GM18499 (cell line): ENCODE data around the gene LUZP2.
"Not testable (repeated sequence)": the region's sequence is repeated elsewhere in the genome, so short reads cannot be mapped to it uniquely, and the experiment has no call there.

ENCODE experiments used
- ATAC-seq: cut with Tn5 transposase; IDR thresholded peaks from one replicate; pipeline ENCODE4 v1.9.1; 2021; ENCODE audit warnings: moderate number of reproducible peaks; ENCODE audit not compliant: insufficient read depth, unreplicated experiment

The LUZP2 gene

DNA sequence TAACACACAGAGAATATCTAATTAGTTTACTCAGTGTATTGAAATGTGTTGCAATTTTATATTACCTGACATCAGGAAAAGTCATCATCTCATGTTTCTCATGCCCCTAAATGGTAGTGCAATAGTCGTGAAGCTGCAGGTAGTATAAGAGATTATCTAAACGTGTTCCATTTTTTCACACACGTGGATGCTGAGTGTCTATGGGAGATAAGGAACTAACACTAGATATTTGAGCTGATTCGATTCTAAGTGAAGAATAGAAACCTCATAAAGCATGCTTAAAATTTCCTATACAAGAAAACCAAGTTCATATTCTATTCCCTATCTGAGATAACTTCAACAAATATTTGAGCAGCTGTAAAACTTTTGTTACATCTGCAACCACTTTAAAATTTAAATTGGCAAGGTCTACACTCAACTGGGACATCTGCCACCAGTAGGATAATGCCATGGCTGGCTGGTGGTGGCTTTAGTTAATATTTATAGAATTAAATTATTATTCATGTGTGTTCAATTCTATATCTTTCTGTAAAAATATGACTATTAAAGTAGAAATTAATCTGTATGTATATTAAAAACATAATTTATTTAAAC, 388.8 kb downstream of the LUZP2 start:
- no peak for ATAC-seq

- no peak for ATAC-seq
Measured at GRCh38 chr11:24886880-24887619, 390.2 kb downstream of the LUZP2 start.

DNA sequence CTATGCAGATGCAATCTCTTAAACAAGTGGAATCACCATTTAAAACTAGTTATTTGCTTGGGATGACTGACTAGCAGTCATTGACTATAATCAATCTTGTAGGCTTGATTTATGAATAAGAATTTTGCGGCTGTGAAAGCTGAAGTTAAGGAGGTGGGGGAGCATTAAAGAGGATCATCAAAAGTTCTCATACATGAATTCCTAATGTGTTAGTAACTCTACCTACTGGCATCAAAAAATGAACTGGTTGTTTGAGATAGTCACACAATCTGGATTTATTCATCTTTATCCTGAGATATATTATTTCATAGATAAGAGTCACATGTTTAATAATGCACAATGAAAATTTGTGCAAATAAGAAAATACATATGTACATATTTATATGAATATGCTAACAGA, 393.6 kb downstream of the LUZP2 start:
- no peak for ATAC-seq

- not testable (repeated sequence) for ATAC-seq
Measured at GRCh38 chr11:24891845-24892492, 395.1 kb downstream of the LUZP2 start.

DNA sequence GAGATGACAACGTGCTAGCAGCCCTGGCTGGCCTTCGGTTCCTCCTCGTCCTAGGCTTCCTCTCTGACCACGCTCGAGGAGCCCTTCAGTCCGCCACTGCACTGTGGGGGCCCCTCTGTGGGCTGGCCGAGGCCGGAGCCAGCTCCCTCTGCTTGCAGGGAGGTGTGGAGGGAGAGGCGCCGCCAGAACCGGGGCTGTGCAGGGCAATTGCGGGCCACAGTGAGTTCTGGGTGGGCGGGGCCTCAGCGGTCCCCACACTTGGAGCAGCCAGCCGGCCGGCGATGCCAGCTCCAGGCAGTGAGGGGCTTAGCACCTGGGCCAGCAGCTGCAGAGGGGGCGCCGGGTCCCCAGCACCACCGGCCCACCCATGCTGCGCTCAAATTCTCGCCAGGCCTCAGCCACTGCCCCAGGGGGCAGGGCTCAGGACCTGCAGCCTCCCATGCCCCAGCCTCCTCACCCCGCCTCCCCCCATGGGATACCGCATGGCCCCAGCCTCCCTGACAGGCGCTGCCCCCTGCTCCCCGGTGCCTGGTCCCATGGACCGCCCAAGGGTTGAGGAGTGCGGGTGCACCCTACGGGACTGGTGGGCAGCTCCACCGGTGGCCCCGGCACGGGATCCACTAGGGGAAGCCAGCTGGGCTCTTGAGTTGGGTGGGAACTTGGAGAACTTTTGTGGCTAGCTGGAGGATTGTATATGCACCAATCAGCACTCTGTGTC, 399.4 kb downstream of the LUZP2 start:
- no peak for ATAC-seq

DNA sequence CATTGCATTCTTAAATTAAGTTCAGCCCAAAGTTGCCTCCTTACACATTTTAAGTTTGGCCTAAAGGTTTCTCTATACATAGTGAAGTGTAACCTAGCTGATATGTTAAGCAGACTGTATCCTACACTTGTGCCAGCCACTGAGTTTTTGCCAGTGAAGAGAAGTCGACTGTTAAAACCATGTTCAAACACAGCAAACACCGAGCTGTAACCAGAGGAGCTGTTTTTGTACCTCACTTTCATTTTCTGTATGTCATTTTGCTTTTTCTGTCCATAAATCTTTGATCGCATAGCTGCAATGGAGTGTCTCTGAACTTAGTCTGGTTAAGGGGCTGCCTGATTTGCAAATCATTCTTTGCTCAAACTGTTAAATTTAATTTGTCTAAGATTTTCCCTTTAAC, 403.7 kb downstream of the LUZP2 start:
- ATAC-seq = no peak

- ATAC-seq = no peak
Measured at GRCh38 chr11:24900960-24901549, 404.2 kb downstream of the LUZP2 start.

DNA sequence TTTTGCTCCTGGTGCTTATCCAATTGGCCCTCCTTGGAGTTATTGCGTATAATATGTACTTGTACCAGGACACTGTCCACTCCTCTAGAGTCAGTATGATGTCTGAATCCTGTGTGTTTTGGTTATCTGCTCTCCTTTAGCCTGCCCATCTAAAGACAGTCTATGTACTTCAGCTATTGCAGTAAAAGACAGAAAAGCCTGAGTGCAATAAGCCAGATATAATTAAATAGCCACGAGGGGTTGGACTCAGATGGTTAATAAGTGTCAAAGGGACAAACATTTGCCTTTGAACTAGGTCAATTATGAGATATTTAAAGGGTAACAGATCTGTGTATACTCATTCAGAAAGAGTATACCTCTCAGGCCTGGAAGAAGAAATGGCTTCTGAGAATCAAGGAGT, 406.7 kb downstream of the LUZP2 start:
- ATAC-seq = no peak

DNA sequence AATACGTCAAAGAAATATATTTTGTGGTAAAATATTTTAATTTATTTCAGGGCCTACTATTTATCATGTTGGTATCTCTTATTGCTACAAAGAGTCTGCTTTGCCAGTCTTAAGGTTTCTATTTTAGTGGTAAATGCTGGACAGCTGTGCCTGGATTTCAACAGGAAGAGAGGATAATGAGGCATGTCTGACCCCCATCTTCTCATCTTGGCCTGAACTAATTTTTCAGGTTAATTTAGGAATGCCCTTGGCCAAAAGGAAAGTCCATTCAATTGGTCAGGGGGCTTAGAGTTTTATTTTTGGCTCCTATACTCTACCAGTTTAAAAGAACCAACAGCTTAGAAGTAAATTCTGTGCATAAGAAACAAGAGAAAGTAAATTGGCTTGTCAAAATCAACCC, 428.2 kb downstream of the LUZP2 start:
- no peak for ATAC-seq

- ATAC-seq = no peak
Measured at GRCh38 chr11:24932110-24933000, 435.5 kb downstream of the LUZP2 start.

GRCh38 chr11:24934733-24935439, 438.0 kb downstream of the LUZP2 start:
- no peak for ATAC-seq

DNA sequence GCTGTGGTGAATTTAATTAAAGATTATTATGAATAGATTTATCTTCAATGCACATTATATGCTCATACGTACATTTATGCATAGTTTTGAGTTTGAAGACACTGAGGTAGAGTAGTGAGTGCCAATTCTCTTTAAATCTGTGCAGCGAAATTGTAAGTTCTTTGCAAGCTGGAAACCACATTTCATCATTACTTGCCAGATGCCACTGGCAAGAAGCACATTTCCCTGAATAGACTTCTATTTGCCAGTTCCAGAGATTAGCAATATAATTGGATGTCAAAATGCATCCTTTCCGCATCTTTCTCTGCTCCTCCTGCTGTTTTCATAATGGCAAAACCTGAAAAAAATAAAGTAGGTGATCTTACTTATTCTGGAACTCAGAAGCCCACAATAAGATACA, 448.0 kb downstream of the LUZP2 start:
- no peak for ATAC-seq

GRCh38 chr11:24949406-24949805, 452.6 kb downstream of the LUZP2 start:
- no peak for ATAC-seq

DNA sequence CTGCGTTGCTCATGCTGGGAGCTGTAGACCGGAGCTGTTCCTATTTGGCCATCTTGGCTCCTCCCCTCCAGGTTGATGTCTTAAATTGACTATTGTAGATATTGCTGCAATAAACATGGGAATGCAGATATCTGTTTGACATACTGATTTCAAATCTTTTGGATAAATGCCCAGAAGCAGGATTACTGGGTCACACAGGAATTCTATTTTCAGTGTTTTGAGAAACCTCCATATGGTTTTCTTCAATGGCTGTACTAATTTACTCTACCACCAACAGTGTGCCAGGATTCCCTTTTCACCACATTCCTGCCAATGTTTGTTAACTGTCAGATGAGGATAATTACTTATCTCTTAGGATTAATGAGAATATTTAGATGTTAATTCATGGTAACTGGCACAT, 467.0 kb downstream of the LUZP2 start:
- no peak for ATAC-seq

DNA sequence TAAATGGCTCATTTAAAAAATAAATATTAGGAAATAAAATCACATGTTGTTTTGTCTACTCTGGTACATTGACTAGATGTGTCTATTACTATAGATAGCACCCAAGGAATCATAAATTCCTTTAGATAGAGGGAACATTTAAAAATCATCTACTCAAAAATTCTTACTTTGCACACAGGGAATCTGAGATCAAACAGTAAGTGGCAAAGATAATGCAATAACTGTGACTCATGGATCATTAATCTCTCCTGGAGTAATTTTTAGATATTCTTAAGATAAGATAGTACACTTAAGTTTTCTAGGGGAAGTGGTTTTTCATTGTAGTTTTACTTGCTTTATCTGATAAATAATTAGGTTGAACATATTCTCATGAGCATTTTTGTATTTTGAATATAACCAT, 468.9 kb downstream of the LUZP2 start:
- ATAC-seq = no peak

- ATAC-seq = not testable (repeated sequence)
Measured at GRCh38 chr11:24993903-24994302, 497.1 kb downstream of the LUZP2 start.

DNA sequence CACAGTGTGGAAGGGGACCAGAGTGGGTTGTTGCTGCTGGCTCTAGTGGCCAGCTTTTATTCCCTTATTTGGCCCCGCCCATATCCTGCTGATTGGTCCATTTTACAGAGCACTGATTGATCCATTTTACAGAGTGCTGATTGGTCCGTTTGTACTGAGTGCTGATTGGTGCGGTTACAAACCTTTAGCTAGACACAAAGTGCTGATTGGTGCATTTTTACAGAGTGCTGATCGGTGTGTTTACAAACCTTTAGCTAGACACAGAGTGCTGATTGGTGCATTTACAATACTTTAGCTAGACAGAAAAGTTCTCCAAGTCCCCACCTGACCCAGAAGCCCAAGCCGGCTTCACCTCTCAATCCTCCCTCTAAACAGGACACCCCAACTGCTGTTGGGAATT, 503.1 kb downstream of the LUZP2 start:
- ATAC-seq = not testable (repeated sequence)

GRCh38 chr11:25037431-25037830, 540.6 kb downstream of the LUZP2 start:
- ATAC-seq = no peak

GRCh38 chr11:25038131-25038530, 541.3 kb downstream of the LUZP2 start:
- no peak for ATAC-seq
